Measurements from ENCODE around the gene BPI.
"Not testable (repeated sequence)": the region's sequence is repeated elsewhere in the genome, so short reads cannot be mapped to it uniquely, and the experiment has no call there.

Gene BPI

DNA sequence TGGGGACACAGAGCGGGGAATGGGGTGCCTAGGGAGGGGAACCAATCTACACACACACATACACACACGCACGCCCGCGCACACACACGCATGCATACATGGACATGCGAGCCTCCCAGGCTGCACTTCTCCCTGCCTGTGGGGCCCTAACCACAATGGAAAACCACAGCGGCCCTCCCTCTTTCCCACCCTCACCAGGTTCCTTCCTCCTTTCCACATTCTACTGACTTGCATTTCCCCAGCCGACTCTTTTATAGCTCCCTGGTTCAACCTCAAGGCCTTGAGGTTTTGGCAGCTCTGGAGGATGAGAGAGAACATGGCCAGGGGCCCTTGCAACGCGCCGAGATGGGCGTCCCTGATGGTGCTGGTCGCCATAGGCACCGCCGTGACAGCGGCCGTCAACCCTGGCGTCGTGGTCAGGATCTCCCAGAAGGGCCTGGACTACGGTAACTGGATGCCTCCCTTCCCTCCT, at the start of gene BPI:
Gene BPI, plus strand, starts transcription at position 249 of the 472 bp plus-strand sequence. Its CDS starts 68 bp downstream, at position 317.
- Mint-ChIP-seq H3K27ac (no peak within 1 kb of the TSS), H3K4me3 (no peak within 1 kb of the TSS), H3K9me3 (no peaks in the 10 kb centered on the region), H3K36me3 (no peaks in the 10 kb centered on the region), H3K4me1 (peaks cover 18% of the 10 kb centered on the region), H3K27me3 (peaks cover 42% of the 10 kb centered on the region)

DNA sequence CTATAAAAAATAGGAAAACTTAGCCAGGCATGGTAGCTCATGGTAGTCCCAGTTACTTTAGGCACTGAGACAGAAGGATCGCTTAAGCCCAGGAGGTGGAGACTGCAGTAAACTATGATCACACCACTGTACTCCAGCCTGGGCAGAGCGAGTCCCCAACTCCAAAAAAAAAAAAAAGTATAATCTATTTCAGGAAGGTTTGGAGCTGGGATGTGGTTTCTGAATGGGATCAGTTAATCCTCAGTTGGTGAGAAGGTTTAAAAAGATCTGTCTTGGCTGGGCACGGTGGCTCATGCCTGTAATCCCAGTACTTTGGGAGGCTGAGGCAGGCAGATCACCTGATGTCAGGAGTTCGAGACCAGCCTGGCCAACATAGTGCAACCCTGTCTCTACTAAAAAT, 49.3 kb upstream of the BPI start:
- H3K4me3 Mint-ChIP-seq, H3K4me1 Mint-ChIP-seq, H3K27ac Mint-ChIP-seq, H3K9me3 Mint-ChIP-seq, H3K36me3 Mint-ChIP-seq: not testable (repeated sequence)
- peaks cover 15% of the 10 kb centered on the region for H3K27me3 Mint-ChIP-seq

DNA sequence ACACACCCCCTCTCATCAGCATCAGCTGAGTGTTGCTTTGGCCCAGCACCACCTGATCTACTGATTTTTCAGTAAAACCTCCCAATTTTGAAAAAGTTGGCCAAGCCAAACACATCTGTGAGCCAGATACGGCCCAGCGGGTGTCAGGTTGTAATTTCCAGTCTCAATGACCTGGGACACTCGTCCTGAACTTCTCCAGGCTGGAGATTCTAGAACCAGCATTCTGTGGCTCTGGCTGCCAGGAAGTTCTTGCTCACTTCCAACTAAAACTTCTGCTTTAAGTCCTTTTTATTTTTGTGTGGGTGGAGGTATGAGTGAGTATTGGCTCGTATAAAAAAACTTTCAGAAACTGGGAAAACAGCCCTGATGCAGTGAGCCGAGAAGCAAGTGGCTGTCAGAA, 48.6 kb upstream of the BPI start:
- Mint-ChIP-seq H3K27me3 (peaks cover 22% of the 10 kb centered on the region), H3K4me3 (no peak overlapping the region), H3K9me3 (no peaks in the 10 kb centered on the region), H3K36me3 (no peaks in the 10 kb centered on the region), H3K4me1 (no peaks in the 10 kb centered on the region), H3K27ac (no peak overlapping the region)

DNA sequence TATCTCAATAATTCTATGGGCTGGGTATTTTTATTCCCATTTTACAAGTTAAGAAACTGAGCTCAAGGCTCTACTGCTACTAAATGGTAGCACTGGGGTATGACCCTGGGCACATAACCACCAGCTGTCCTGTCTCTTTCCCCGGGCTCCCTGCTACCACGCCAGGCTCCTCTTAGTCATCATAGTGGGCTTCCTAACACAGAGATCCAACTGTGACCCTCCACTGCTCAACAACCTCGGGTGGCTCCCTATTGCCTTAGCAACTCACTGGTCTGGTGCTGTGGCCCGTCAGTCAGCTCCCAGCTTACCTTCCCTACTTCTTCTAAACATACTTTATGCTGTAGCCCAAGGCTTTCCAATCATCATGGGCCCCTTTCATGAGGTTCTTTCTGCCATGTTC, 47.9 kb upstream of the BPI start:
- Mint-ChIP-seq H3K9me3 (no peaks in the 10 kb centered on the region), H3K27ac (no peak overlapping the region), H3K27me3 (peaks cover 24% of the 10 kb centered on the region), H3K4me1 (peaks cover 2% of the 10 kb centered on the region), H3K4me3 (no peak overlapping the region), H3K36me3 (no peaks in the 10 kb centered on the region)

DNA sequence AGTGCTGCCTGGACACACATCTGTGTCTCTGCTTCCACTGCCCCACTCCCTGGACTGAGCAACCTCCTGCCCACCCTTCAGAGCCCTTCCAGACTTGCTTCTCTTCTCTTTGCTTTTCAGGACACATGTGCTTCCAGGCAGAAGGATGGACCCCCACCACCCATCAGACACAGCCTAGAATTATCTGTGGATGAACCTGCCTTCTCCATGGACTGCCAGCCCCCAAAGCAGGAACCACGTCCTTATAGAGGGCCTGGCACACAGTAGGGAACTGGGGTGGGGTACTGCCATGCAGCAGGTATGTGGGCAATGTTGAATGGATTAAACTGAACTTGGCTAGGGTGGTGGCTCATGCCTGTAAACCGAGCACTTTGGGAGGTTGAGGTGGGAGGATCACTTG, 47.0 kb upstream of the BPI start:
- peaks cover 5% of the 10 kb centered on the region for H3K4me1 Mint-ChIP-seq
- no peak overlapping the region for H3K27ac Mint-ChIP-seq
- H3K9me3 Mint-ChIP-seq: no peaks in the 10 kb centered on the region
- H3K36me3 Mint-ChIP-seq: no peaks in the 10 kb centered on the region
- peaks cover 29% of the 10 kb centered on the region for H3K27me3 Mint-ChIP-seq
- no peak overlapping the region for H3K4me3 Mint-ChIP-seq

DNA sequence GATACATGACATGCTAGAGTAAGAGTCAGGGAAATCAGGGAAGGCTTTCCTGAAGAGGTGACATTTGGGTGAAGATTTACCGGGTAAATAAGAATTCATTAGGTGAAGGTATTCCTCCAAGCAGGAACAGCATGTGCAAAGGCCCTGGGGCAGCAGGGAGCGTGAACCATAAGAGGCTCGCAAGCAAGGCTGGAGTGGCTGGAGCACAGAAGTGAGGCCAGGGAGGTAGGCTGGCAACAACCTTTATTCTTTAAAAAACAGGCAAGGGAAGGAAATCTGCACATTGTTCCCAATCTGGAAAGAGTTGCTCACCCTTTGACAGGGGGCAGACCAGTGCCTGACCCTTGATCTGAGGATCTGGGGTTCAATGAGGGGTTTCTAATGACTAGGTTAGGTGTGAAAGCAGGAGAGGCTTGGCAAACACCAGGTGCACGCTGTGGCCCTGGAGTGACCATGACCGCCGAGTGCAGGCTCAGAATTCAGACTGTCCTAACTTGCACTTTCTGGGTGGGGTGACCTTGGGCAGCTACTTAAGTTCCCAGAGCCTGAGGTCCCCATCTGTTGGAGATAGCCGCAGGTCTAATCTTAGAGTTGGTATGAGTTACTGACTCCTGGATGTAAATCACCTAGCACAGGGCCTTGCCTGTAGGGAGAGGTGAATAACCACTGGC, 45.3 kb upstream of the BPI start:
- Mint-ChIP-seq H3K4me1 (peaks cover 5% of the 10 kb centered on the region), H3K4me3 (no peak overlapping the region), H3K27ac (no peak overlapping the region), H3K36me3 (no peaks in the 10 kb centered on the region), H3K27me3 (peaks cover 32% of the 10 kb centered on the region), H3K9me3 (no peaks in the 10 kb centered on the region)

DNA sequence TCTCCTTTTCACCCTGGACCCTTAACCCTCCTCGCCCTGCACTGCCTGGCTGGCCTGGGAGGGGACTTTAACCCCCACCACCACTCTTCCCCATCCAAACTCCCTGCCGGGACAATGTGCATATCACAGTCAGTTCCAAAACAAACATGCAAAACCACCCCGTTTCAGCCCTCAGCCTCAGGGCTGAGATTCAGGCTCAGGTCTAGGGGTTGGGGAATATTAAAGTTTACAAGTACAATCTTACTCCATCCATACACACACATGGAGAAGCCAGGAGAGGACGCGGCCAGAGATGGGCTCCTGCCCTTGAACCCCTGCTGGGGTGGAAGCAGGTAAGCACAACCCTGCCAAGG, 44.0 kb upstream of the BPI start:
- Mint-ChIP-seq H3K36me3 (no peaks in the 10 kb centered on the region), H3K4me1 (peaks cover 5% of the 10 kb centered on the region), H3K9me3 (no peaks in the 10 kb centered on the region), H3K27me3 (peaks cover 32% of the 10 kb centered on the region), H3K27ac (no peak overlapping the region), H3K4me3 (no peak overlapping the region)

DNA sequence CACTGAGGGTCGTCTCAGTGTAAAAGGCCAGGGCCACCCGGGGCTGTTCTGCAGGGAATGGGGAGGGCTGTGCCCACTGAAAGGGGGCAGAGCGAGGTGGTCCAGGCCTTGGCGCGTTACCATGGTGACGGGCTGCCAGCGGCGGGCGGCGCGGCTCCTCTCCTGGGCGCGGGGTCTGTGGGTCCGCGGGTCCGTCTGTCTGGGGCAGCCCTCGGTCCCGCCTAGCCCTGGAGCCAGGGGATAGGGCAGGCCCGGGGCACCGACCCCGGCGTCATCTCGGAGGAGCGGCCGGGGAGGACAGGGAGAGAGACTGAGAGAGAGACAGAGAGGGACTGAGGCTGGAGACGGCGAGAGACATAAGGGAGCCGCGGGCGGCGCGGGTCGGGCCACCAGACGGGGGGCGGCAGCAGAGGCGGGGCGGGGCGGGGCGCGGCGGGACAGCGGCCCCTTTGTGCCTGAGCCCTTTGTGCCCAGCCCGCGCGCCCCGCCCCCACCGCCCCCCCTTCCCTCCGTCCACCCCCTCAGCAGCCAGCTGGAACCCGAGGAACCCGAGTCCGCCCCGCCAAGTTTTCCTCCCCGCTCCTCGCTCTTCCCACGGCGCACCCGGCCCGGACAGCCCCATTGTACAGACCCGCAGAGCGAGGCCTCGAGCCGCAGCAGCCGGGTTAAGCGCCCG, 43.4 kb upstream of the BPI start, which contains the start of gene KIAA1755:
Gene KIAA1755, minus strand, starts transcription at position 358 of the 676 bp plus-strand sequence. Its CDS starts 235 bp downstream, at position 123.
- H3K4me3 Mint-ChIP-seq: no peak within 1 kb of the TSS
- no peak within 1 kb of the TSS for H3K27ac Mint-ChIP-seq
- no peaks in the 10 kb centered on the region for H3K36me3 Mint-ChIP-seq

DNA sequence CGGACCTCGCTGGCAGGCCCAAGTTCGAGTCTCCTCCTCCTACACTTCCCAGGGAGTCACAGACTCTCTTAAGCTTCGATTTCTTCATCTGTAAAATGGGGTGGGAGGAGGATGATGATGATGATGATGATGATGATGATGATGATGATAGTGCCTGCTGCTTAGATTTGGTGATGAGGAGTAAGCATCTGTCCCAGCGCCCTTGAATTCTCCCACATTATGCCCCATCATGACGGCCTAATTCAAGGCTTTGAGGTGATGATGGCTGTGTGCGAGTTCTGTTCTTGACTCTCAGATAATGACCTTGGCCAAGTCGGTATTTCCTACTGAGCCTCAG, 42.9 kb upstream of the BPI start:
- peaks cover 32% of the 10 kb centered on the region for H3K27me3 Mint-ChIP-seq
- H3K27ac Mint-ChIP-seq: no peak overlapping the region
- H3K9me3 Mint-ChIP-seq: no peaks in the 10 kb centered on the region
- H3K4me3 Mint-ChIP-seq: no peak overlapping the region
- H3K4me1 Mint-ChIP-seq: peaks cover 5% of the 10 kb centered on the region
- H3K36me3 Mint-ChIP-seq: no peaks in the 10 kb centered on the region

More for the DNA sequence above, 43.4 kb upstream of the BPI start, which contains the start of gene KIAA1755:
- Mint-ChIP-seq H3K27me3 (peaks cover 32% of the 10 kb centered on the region), H3K9me3 (no peaks in the 10 kb centered on the region), H3K4me1 (peaks cover 5% of the 10 kb centered on the region)

DNA sequence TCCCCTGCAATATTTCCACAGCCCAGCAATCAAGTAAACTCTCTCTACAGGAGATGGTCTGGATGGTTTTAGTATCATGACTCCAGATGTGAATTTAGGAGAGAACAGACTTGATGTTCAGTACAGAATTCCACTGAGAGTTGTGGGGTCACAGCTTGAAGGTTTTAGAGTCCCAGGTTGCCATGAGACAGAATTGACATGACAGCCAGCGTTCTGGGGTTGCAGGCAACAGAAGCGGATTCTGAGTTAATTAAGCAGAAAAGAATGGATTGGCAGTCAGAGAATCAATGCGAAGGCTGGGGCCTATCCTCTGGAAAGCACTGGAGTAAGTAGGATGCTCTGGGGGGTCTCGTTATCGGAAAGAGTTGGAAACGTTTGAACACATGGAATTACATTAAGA, 41.0 kb upstream of the BPI start:
- no peak overlapping the region for H3K27ac Mint-ChIP-seq
- no peaks in the 10 kb centered on the region for H3K36me3 Mint-ChIP-seq
- H3K4me3 Mint-ChIP-seq: no peak overlapping the region
- peaks cover 27% of the 10 kb centered on the region for H3K27me3 Mint-ChIP-seq
- peaks cover 5% of the 10 kb centered on the region for H3K4me1 Mint-ChIP-seq
- H3K9me3 Mint-ChIP-seq: no peaks in the 10 kb centered on the region

DNA sequence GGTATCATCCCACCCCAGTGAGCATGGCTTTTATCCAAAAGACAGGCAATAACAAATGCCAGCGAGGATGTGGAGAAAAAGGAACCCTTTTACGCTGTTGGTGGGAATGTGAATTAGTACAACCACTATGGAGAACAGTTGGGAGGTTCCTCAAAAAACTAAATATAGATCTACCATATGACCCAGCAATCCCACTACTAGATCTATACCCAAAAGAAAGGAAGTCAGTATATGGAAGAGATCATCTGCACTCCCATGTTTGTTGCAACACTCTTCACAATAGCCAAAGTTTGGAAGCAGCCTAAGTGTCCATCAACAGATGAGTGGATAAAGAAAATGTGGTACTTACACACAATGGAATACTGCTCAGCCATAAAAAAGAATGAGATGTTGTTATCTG, 37.5 kb upstream of the BPI start:
- H3K4me1 Mint-ChIP-seq: no peaks in the 10 kb centered on the region
- H3K27me3 Mint-ChIP-seq: peaks cover 7% of the 10 kb centered on the region
- no peak overlapping the region for H3K27ac Mint-ChIP-seq
- H3K4me3 Mint-ChIP-seq: no peak overlapping the region
- H3K36me3 Mint-ChIP-seq: no peaks in the 10 kb centered on the region
- no peaks in the 10 kb centered on the region for H3K9me3 Mint-ChIP-seq

DNA sequence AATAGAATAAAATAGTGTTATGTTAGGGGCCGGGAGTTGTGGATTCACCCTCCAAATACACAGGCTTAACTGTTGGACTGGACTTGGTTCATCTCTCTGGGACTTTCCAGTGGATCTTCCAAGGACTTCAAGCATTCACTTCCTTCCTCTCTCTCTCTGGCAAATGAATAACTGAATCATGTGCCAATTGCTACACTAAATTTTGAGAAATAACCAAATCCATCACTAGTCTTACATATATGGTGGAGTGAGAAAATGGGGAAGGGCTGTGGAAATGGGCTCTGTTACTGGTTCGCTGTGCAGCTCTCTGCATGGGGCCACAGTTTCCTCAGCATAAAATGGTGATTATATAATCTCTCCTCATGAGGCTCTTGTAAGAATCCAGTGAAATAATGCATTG, 36.7 kb upstream of the BPI start:
- no peak overlapping the region for H3K27ac Mint-ChIP-seq
- no peaks in the 10 kb centered on the region for H3K36me3 Mint-ChIP-seq
- H3K9me3 Mint-ChIP-seq: no peaks in the 10 kb centered on the region
- H3K4me3 Mint-ChIP-seq: no peak overlapping the region
- no peaks in the 10 kb centered on the region for H3K4me1 Mint-ChIP-seq
- H3K27me3 Mint-ChIP-seq: peaks cover 5% of the 10 kb centered on the region

DNA sequence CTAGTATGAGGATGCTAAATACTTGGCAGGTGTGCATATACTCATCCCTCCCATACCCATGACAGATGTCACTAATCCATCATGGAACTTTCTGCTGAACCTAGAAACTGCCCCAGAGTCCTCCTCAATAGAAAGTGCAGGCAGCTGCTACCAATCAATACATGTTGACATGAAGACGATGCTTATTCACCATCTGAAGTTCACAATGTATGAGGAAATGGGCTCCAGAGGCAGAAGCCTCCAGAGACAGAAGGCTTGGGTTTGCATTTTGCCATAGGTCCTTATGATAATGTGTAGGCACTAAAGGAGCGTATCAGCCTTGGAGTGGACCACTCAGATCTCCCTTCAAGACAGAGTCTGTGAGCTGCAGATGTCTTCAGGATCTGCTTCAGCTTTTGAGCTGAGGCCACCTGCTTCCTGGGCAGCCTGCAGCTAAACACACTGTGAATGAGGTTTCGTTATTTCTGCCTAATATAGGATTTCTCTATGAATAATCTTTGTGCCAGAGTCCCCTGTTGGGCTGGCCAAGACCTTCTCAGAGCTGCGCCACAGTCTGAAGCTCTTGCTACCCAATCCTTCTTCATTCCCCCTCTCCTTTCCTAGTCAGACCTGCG, 35.9 kb upstream of the BPI start:
- Mint-ChIP-seq H3K4me3 (no peak overlapping the region), H3K27me3 (peaks cover 3% of the 10 kb centered on the region), H3K9me3 (no peaks in the 10 kb centered on the region)

DNA sequence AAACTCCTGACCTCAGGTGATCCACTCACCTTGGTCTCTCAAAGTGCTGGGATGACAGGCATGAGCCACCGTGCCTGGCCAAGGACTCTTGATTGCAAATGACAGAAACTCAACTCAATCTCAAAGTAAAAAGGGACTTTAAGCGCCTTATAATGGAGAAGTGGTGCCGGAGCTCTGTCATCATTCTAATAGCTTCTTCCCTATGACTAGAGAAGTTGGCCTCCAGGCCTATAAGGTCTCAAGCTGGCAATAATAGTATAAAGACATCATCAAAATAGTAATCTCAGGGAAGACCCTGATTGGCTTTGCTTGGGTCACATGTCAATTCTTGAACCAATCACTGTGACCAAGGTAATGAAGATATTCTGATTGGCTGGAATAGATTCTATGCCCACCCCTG, 34.9 kb upstream of the BPI start:
- Mint-ChIP-seq H3K27me3 (peaks cover 3% of the 10 kb centered on the region), H3K27ac (no peak overlapping the region), H3K9me3 (no peaks in the 10 kb centered on the region), H3K36me3 (no peaks in the 10 kb centered on the region), H3K4me1 (no peaks in the 10 kb centered on the region), H3K4me3 (no peak overlapping the region)

More for the DNA sequence above, 35.9 kb upstream of the BPI start:
- Mint-ChIP-seq H3K36me3 (no peaks in the 10 kb centered on the region), H3K27ac (no peak overlapping the region), H3K4me1 (no peaks in the 10 kb centered on the region)

DNA sequence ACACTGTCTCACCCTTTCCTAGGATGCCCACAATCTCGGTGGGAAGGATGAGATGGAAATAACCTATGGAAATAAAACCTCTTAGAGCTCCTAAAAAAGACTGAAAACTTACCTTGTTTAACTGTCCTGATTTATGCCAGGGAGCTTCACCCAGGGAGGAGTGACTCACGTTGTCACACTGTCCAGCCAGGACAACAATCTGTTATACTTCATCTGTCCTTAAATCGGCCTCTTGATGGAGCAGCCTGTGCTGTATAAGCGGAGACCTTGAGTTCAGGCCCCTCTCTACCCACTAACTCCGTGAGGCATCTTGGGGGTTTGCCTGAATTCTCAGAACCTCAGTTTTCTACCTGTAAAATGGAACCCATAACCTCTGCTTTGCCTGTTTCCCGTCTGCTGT, 34.2 kb upstream of the BPI start:
- H3K4me3 Mint-ChIP-seq: no peak overlapping the region
- H3K27ac Mint-ChIP-seq: no peak overlapping the region
- H3K9me3 Mint-ChIP-seq: no peaks in the 10 kb centered on the region
- peaks cover 3% of the 10 kb centered on the region for H3K27me3 Mint-ChIP-seq
- H3K4me1 Mint-ChIP-seq: no peaks in the 10 kb centered on the region
- H3K36me3 Mint-ChIP-seq: no peaks in the 10 kb centered on the region

DNA sequence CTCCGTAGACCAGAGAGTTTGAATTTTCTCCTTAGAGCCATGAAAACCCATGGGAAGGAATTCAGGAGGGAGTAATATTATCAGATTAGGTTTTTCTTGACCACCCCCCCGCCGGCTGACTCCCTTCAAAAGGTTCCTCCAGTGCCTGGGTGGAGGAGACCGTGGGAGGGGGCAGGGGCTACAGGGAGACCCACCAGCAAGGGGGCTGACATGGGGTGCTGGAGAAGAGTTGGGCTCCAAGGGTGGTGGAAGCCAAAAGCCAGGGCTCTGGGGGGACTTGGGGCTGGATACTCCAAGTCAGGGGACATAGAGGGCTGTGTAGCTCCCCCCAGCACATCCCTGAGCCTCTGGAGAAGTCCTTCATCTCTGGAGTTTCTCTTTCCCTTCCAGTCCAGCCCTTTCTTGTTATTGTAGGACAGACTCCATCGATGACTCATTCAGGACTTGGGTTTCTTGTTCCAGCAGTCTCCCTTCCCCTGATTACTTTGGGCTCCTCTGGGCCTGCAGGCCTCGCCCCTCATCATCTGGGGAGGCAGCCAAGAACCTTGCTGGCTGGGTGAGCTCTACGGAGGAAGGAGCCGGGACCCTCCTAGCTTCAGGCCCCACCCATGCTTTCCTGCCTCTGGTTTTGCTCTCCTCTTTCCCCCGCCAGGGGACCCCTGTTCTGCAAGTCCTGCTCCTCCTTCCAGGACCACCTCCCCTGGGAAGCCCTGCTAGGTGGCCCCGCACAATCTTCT, 32.9 kb upstream of the BPI start:
- no peak overlapping the region for H3K27ac Mint-ChIP-seq
- H3K4me1 Mint-ChIP-seq: no peaks in the 10 kb centered on the region
- H3K9me3 Mint-ChIP-seq: no peaks in the 10 kb centered on the region
- no peaks in the 10 kb centered on the region for H3K36me3 Mint-ChIP-seq
- peaks cover 3% of the 10 kb centered on the region for H3K27me3 Mint-ChIP-seq
- H3K4me3 Mint-ChIP-seq: no peak overlapping the region

All from activated naive CD4-positive, alpha-beta T cell treated with anti-CD3 and anti-CD28 coated beads, Interleukin-2, amount 50 U/mL, for 24 hours (primary cell).